Astrocyte of the spinal cord (primary cell): ENCODE results near the gene CAMTA1.

Source experiments
- DNase-seq: peaks from one replicate; pipeline ENCODE4 v3.0.0; 2011; ENCODE audit warnings: low read depth, low spot score
- H3K4me3 ChIP-seq: 2 replicates; pipeline ENCODE4 v1.5.1; 2011; ENCODE audit warnings: low read depth, mild to moderate bottlenecking, low read length, moderate library complexity
- in situ Hi-C: cut with HindIII; loops from 2 replicates; pipeline ENCODE4 v1.10.0; 2017; ENCODE audit warnings: low sequenced_read_pairs
- TF ChIP-seq, protein P1 (sequence below): IDR thresholded peaks from 2 replicates; pipeline ENCODE4 v1.5.1; 2012; ENCODE audit warnings: low read depth, mild to moderate bottlenecking, low read length, inconsistent platforms

The CAMTA1 gene

DNA sequence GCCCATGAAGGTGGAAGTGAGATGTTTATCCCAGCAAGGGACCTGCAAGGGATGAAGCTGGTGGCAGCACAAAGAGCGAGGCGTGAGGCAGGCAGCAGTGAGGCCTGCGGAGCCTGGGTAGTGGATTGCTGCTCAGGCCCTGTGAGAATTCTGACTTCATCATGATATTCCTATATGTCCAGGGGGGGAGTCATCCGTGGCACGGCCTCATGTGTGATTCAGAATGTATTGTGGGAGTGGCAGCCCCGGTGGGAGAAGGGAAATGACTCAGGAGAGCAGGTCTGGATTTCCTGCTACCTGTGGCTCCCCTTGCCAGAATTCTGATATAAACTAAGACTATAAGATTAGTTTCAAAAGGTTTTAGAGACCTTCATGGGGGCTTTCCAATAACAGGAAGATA is 240.9 kb downstream of the CAMTA1 start:
- no peak overlapping the region for H3K4me3 ChIP-seq
- TF ChIP-seq, protein P1, sequence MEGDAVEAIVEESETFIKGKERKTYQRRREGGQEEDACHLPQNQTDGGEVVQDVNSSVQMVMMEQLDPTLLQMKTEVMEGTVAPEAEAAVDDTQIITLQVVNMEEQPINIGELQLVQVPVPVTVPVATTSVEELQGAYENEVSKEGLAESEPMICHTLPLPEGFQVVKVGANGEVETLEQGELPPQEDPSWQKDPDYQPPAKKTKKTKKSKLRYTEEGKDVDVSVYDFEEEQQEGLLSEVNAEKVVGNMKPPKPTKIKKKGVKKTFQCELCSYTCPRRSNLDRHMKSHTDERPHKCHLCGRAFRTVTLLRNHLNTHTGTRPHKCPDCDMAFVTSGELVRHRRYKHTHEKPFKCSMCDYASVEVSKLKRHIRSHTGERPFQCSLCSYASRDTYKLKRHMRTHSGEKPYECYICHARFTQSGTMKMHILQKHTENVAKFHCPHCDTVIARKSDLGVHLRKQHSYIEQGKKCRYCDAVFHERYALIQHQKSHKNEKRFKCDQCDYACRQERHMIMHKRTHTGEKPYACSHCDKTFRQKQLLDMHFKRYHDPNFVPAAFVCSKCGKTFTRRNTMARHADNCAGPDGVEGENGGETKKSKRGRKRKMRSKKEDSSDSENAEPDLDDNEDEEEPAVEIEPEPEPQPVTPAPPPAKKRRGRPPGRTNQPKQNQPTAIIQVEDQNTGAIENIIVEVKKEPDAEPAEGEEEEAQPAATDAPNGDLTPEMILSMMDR: no peak
- DNase-seq: no peak
- in situ Hi-C loops: no loop called here

DNA sequence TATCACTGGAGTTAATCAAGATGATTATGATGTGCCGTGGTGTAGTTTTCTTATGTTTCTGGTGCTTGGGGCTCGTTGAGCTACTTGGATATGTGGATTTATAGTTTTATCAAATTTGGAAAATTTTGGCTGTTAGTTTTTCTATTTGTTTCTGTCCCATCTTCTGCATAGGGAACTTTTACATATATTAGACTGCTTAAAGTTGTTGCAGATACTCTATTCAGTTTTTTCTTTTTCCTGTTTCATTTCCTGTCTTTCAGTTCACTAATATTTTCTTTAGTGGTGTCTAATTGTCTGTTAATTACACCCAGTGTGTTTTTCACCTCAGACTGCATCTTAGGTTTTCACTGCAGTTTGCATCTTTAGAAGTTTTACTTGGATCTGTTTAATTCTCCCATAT is 247.7 kb downstream of the CAMTA1 start:
- DNase-seq: no peak
- H3K4me3 ChIP-seq: no peak overlapping the region
- TF ChIP-seq, protein P1: no peak
- in situ Hi-C loops: no loop called here

DNA sequence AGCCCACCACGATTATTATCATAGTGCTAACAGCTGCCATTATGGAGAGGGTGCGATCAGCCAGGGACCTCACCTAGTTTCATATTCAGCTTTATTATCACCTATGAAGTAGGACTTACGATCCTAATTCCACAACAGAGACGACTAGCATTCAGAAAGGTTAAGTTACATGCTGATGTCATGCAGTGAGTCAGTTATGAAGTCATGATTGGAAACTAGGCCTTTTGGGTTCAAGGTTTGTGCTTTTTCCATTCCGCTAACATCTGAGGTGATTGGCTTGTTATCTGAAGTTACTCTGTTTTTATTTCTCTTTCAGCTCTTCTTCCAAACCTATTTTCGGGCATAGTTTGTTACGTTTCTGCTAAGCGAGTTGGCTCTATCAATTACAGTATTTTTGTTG is 251.1 kb downstream of the CAMTA1 start:
- in situ Hi-C loops: no loop called here
- H3K4me3 ChIP-seq: no peak overlapping the region
- no peak for DNase-seq
- TF ChIP-seq, protein P1: no peak

DNA sequence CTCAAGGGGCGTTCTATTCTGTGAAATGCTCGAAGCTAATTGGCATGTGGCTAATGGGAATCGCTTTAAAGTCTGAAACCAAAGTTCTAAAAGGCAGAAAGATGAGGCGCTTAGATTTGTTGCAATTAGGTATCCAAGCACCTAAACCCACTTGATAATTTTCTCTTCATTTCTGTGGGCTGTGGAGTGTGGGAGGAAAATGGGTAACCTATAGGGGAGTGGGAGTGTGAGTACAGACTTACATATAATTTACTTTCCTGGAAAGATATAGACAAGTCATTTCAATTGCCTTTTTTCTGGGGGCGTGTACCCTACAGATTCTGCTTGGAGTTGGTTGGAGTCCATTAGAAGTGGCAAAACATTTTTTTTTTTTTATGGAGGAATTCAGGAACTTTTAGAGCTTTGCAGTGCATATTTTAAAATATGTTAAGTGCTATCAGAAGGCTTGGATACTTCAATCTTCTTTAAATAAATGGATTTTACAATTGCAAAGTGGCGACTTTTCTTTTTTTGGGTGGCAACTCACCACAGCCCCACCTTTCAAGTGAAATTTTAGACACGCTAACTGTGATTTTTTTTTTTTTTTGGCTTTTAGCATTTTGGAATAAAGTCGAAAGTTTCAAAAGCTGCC is 254.5 kb downstream of the CAMTA1 start:
- in situ Hi-C loops: no loop called here

DNA sequence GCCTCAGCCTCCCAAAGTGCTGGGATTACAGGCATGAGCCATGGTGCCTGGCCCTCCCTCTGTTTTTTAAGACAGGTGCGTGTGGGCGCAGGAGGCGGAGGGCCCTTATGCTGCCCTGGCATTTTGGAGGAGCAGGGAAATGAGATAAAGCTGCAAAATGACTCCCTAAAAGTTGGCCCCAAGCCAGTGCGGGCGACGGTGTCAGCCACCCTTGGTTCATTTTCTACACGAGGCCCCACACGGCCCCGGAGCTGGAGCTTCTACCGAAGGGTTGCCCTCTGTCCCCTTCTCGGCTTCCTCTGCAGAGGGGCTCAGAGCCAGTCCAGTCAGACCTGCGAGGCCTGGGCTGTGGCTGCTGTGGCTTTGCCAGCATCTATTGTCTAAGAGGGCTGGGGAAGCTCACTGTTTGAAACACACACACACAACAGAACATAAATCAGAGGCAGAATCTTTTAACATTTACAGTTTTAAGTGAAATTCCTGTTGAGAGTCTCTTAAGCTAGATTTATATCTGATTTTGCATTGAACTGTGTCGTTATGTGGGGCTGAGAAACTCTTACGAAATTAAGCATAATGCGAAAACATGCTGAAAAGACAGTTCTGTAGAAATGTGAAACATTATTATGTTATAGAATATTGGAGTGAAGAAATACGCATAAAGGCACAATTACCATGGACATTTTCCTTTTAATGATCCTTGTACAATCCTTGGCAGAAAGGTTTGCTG is 255.9 kb downstream of the CAMTA1 start:
- in situ Hi-C loops: no loop called here
- no peak for DNase-seq
- TF ChIP-seq, protein P1: no peak
- no peak overlapping the region for H3K4me3 ChIP-seq

More for the DNA sequence above, 254.5 kb downstream of the CAMTA1 start:
- TF ChIP-seq, protein P1: no peak
- no peak for DNase-seq
- H3K4me3 ChIP-seq: no peak overlapping the region

DNA sequence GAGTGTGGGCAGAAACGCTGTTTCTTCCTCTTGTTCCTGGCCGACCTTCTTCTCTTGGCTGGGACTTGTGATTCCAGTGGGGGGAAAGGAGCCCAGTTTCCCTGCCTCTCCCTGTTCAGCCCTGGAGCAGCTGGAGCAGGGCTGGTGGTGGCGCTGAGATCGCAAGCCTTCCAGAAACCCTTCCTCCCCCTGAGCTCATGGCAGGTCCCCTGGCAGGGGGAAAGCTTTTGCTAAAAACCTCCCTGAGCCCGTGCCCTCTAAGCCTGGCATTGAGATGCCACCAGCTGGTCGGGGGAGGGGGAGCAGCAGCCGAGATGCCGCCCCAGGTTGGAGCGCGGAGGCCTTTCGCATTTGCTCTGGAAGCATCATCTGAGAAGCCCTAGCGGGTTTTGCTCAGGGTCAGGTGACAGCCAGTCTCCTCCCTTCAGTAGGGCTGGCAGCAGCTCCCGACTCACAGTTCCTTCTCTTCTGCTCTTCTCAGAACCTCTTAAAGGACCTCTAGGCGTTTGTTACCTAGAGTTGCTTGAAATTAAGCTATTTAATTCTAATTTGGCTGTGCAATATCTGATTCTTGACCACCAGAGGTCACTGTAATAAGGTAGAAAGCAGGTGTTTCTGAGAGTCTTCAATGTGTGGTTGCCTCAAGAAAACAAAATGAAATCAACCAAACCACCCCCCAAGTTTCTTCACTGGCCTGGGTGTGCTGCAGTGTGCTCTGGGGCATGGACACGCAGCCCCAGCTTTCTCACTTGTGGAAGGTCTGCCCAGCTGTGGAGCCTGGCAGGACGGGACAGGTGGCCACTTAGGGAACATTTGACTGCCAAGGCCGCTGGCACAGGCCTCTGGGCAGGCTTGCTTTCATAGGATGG is 257.3 kb downstream of the CAMTA1 start:
- peak; percentile 42 for DNase-seq
- TF ChIP-seq, protein P1: peak; percentile 46
- H3K4me3 ChIP-seq: no peak overlapping the region
- in situ Hi-C loops: no loop called here
